Activated CD4-positive, alpha-beta T cell treated with anti-CD3 and anti-CD28 coated beads for 48 hours (primary cell): ENCODE data around the gene PLSCR2.
A peak's percentile ranks its signal among the peaks of the same experiment; 100 is the strongest.
"Not testable (repeated sequence)": the region's sequence is repeated elsewhere in the genome, so short reads cannot be mapped to it uniquely, and the experiment has no call there.

ENCODE experiments used
- DNase-seq: peaks from one replicate; pipeline ENCODE4 v3.0.0-alpha.2; 2020

Gene PLSCR2

GRCh38 chr3:146469150-146470017, at the start of gene PLSCR2:
Gene PLSCR2, minus strand, starts transcription at chr3:146469561. Its CDS starts 9,657 bp downstream, at chr3:146459904.
- DNase-seq, result peak; percentile 77

GRCh38 chr3:146517684-146518435, 48.5 kb upstream of the PLSCR2 start:
- no peak for DNase-seq

GRCh38 chr3:146513386-146514051, 44.2 kb upstream of the PLSCR2 start:
- no peak for DNase-seq

GRCh38 chr3:146511402-146512134, 42.2 kb upstream of the PLSCR2 start:
- no peak for DNase-seq

- DNase-seq, result no peak
These were observed 38.2 kb upstream of the PLSCR2 start for GRCh38 chr3:146507331-146508120.

- DNase-seq, result no peak
These were observed 36.2 kb upstream of the PLSCR2 start for GRCh38 chr3:146505516-146505915.

- DNase-seq, result no peak
These were observed 35.3 kb upstream of the PLSCR2 start for GRCh38 chr3:146504498-146505197.

GRCh38 chr3:146503461-146504202, 34.3 kb upstream of the PLSCR2 start:
- DNase-seq, result peak; percentile 19

GRCh38 chr3:146502887-146503460, 33.6 kb upstream of the PLSCR2 start:
- no peak for DNase-seq

- no peak for DNase-seq
These were observed 32.4 kb upstream of the PLSCR2 start for GRCh38 chr3:146501752-146502151.

- DNase-seq, result no peak
These were observed 30.3 kb upstream of the PLSCR2 start for GRCh38 chr3:146499701-146500100.

GRCh38 chr3:146498002-146498736, 28.8 kb upstream of the PLSCR2 start:
- DNase-seq, result peak; percentile 60

- not testable (repeated sequence) for DNase-seq
These were observed 27.9 kb upstream of the PLSCR2 start for GRCh38 chr3:146497145-146497843.

- no peak for DNase-seq
These were observed 27.4 kb upstream of the PLSCR2 start for GRCh38 chr3:146496726-146497125.

GRCh38 chr3:146496251-146496650, 26.9 kb upstream of the PLSCR2 start:
- DNase-seq, result no peak

GRCh38 chr3:146493761-146494160, 24.4 kb upstream of the PLSCR2 start:
- no peak for DNase-seq

GRCh38 chr3:146493221-146493620, 23.9 kb upstream of the PLSCR2 start:
- DNase-seq, result no peak

- DNase-seq, result no peak
These were observed 21.9 kb upstream of the PLSCR2 start for GRCh38 chr3:146491303-146491702.

- no peak for DNase-seq
These were observed 15.9 kb upstream of the PLSCR2 start for GRCh38 chr3:146485297-146485696.
